ENCODE results near the gene CBX6. TPM values are rescaled to one million over a fixed set of nuclear protein-coding genes. Genes with fewer than 3 reads are reported as not detected.
A peak's percentile ranks its signal among the peaks of the same experiment; 100 is the strongest.

The CBX6 gene
- total and polyA plus RNA-seq, 10 of the 15 experiments (the other 5 are each of a cell fraction or from before 2014, with no cell fraction given) = 3.6 to 142 (median 37.4) TPM

- TF ChIP-seq EZH2 (IDR thresholded peaks at IDR 0.05; ENCODE audit: borderline replicate concordance, control insufficient read depth, low read depth, low read length) (no peak), RAD51 (IDR thresholded peaks at IDR 0.05) (no peak), RUNX3 (IDR thresholded peaks at IDR 0.05; ENCODE audit: low read length) (peak; percentile 75), JUND (IDR thresholded peaks at IDR 0.05; ENCODE audit: low read depth, low read length) (no peak), CEBPZ (IDR thresholded peaks at IDR 0.05; ENCODE audit: low read depth, low read length) (no peak), EP300 (IDR thresholded peaks at IDR 0.05; ENCODE audit: borderline replicate concordance in 1 of 2, control insufficient read depth in 1 of 2, low read depth in 2 of 2, low read length in 2 of 2) (no peak), POLR2AphosphoS5 (IDR thresholded peaks at IDR 0.05; ENCODE audit: low read length) (no peak), NRF1 (conservative IDR thresholded peaks at IDR 0.05; ENCODE audit: low read depth, low read length) (no peak), SMARCA5 (IDR thresholded peaks at IDR 0.05) (no peak), ASH2L (IDR thresholded peaks at IDR 0.05; ENCODE audit: borderline replicate concordance, low read depth) (no peak), ZNF24 (IDR thresholded peaks at IDR 0.05) (no peak), CHD4 (IDR thresholded peaks at IDR 0.05) (no peak), CHD2 (IDR thresholded peaks at IDR 0.05; ENCODE audit: borderline replicate concordance, low read depth, low read length) (no peak), ZNF687 (IDR thresholded peaks at IDR 0.05) (no peak), RFX5 (IDR thresholded peaks at IDR 0.05; ENCODE audit: low read depth, low read length) (no peak), GABPA (IDR thresholded peaks at IDR 0.05; ENCODE audit: low read depth) (no peak; the same call in 1 of the 2 replicates), YBX1 (IDR thresholded peaks at IDR 0.05) (no peak), ZZZ3 (IDR thresholded peaks at IDR 0.05; ENCODE audit: control insufficient read depth, insufficient read length, low read depth) (no peak), POU2F2 (IDR thresholded peaks at IDR 0.05; ENCODE audit: borderline replicate concordance, low read depth, low read length) (no peak), PKNOX1 (IDR thresholded peaks at IDR 0.05) (no peak), NFXL1 (IDR thresholded peaks at IDR 0.05; ENCODE audit: borderline replicate concordance) (no peak), KLF5 (IDR thresholded peaks at IDR 0.05; ENCODE audit: partially characterized antibody) (no peak), SRF (IDR thresholded peaks at IDR 0.05; ENCODE audit: low read depth in 2 of 2, low read length in 2 of 2) (no peak), WRNIP1 (IDR thresholded peaks at IDR 0.05; ENCODE audit: borderline replicate concordance, low read depth, low read length) (no peak), BCL11A (IDR thresholded peaks at IDR 0.05; ENCODE audit: low read depth, low read length) (peak; percentile 27; the same call in 1 of the 2 replicates)
Measured at GRCh38 chr22:38886333-38886732, 14.3 kb upstream of the CBX6 start (continued).
